KOPT-K1 (cell line): ENCODE data around the gene ZPBP.
A peak's percentile ranks its signal among the peaks of the same experiment; 100 is the strongest.
"Not testable (repeated sequence)": the region's sequence is repeated elsewhere in the genome, so short reads cannot be mapped to it uniquely, and the experiment has no call there.

Source experiments
- H3K27ac ChIP-seq: fragments of 200-600 bp; sonication (generic); 2 replicates; pipeline ENCODE4 v1.5.1; 2016; ENCODE audit warnings: antibody characterized with exemption, mild to moderate bottlenecking, low read depth, low read length; ENCODE audit not compliant: poor library complexity, severe bottlenecking
- H3K36me3 ChIP-seq: fragments of 200-600 bp; sonication (generic); 2 replicates; pipeline ENCODE4 v1.5.1; 2017; ENCODE audit warnings: antibody characterized with exemption, mild to moderate bottlenecking, low read length, moderate library complexity; ENCODE audit not compliant: insufficient read depth
- H3K9me3 ChIP-seq: fragments of 200-600 bp; sonication (generic); 2 replicates; pipeline ENCODE4 v1.5.1; 2017; ENCODE audit warnings: antibody characterized with exemption, low read length, mild to moderate bottlenecking; ENCODE audit not compliant: insufficient read depth, poor library complexity, severe bottlenecking

Gene ZPBP

GRCh38 chr7:50069613-50070012 lies 23.4 kb downstream of the ZPBP start:
- Histone ChIP-seq H3K27ac (peak overlapping the region; percentile 73), H3K36me3 (no peaks in the 10 kb centered on the region), H3K9me3 (peaks cover 30% of the 10 kb centered on the region)

DNA sequence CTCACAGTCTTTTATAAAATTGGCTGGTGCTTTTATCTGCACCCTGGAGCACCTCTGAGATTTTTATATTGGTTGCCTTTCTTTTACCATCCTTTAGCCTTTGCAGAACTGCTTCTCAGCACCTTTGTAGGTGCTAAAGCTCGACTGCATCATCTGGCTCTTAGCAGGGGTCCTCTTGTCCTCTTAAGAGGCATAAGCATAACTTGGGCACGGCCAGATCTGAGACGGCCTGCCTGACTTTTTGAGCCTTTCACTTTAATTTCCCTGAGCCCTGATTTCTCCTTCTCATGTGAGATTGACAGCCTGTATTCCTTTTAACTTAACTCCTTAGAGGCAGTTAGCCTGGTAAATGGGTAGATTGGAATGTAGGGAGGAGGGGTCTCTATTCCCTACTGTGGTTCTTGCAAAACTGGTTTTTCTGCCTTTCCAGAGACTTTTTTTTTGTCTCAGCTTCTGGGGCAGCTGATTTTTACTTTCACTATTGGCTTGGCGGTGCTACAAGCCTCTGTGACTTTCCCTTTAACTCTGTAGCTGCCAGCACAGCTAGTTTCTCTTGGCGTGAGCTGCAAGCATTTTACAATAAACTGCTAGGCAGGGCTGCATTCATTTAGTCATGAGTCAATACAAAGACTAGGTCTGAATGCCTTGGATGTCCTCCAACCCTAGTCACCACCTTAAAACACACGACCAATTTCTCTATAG lies 24.0 kb downstream of the ZPBP start:
- Histone ChIP-seq H3K9me3 (peaks cover 36% of the 10 kb centered on the region), H3K27ac (peak overlapping the region; percentile 73), H3K36me3 (no peaks in the 10 kb centered on the region)

DNA sequence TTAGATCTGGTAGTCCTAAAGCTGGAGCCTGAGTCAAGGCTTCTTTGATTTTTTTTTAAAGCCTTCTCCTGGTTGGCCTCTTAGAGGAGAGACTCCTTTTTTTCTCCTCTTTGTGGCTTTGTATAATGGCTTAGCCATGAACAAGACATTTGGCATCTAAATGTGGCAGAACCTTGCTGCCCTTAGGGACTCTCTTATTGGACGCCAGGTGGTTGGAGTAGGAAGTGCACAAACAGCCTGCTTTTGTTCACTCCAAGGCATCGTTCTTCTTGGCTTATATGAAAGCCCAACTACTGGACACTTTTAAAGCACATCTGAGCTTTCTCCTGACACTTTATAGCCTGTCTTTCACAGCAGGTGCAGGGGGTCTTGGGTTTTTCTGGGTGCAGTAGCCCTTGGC lies 25.0 kb downstream of the ZPBP start:
- peak overlapping the region; percentile 73 for H3K27ac ChIP-seq
- H3K36me3 ChIP-seq = no peaks in the 10 kb centered on the region
- H3K9me3 ChIP-seq = peaks cover 38% of the 10 kb centered on the region

- Histone ChIP-seq H3K36me3 (no peaks in the 10 kb centered on the region), H3K9me3 (peaks cover 15% of the 10 kb centered on the region), H3K27ac (no peak overlapping the region)
Measured at GRCh38 chr7:50062951-50063350, 30.1 kb downstream of the ZPBP start.

DNA sequence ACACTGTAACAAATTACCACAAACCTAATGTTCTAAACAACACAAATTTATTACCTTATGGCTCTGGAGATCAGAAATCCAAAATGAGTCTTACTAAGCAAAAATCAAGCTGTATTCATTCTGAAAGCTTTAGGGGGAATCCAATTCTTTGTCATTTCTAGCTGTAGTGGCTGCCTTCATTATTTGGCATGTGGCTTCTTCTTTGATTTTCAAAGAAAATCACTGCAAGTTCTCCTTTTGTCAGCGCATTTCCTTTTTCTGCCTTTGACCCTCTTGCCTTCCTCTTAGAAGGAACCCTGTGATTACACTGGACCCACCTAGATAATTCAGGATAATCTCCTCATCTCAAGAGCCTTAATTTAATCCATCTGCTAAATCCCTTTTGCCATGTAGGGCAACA lies 36.9 kb downstream of the ZPBP start:
- Histone ChIP-seq H3K27ac (no peak overlapping the region), H3K36me3 (no peaks in the 10 kb centered on the region), H3K9me3 (no peaks in the 10 kb centered on the region)

- no peaks in the 10 kb centered on the region for H3K9me3 ChIP-seq
- no peak overlapping the region for H3K27ac ChIP-seq
- no peaks in the 10 kb centered on the region for H3K36me3 ChIP-seq
Measured at GRCh38 chr7:50047716-50048115, 45.3 kb downstream of the ZPBP start.

- not testable (repeated sequence) for H3K36me3 ChIP-seq, H3K27ac ChIP-seq, H3K9me3 ChIP-seq
Measured at GRCh38 chr7:50041165-50041564, 51.9 kb downstream of the ZPBP start.

DNA sequence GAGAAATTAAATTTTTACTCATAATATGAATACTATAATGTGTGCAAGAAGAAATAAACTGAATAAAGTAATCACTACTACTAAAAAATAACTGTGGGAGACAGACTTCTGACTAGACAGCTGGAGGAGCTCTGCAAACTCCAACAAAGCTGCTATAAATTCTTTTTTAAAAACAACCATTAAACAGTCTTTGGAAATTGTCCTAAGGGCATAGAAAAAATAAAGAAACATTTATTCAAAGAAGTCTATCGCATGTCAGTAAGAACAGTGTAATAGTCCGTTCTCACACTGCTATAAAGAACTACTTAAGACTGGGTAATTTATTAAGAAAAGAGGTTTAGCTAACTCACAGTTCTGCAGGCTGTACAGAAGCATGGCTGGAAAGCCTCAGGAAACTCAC lies 56.0 kb downstream of the ZPBP start:
- H3K27ac ChIP-seq = no peak overlapping the region
- H3K9me3 ChIP-seq = no peaks in the 10 kb centered on the region
- H3K36me3 ChIP-seq = no peaks in the 10 kb centered on the region

GRCh38 chr7:50022991-50023390 lies 70.1 kb downstream of the ZPBP start:
- no peaks in the 10 kb centered on the region for H3K9me3 ChIP-seq
- H3K27ac ChIP-seq = no peak overlapping the region
- H3K36me3 ChIP-seq = no peaks in the 10 kb centered on the region

GRCh38 chr7:50022451-50022850 lies 70.6 kb downstream of the ZPBP start:
- Histone ChIP-seq H3K36me3 (no peaks in the 10 kb centered on the region), H3K27ac (no peak overlapping the region), H3K9me3 (no peaks in the 10 kb centered on the region)

DNA sequence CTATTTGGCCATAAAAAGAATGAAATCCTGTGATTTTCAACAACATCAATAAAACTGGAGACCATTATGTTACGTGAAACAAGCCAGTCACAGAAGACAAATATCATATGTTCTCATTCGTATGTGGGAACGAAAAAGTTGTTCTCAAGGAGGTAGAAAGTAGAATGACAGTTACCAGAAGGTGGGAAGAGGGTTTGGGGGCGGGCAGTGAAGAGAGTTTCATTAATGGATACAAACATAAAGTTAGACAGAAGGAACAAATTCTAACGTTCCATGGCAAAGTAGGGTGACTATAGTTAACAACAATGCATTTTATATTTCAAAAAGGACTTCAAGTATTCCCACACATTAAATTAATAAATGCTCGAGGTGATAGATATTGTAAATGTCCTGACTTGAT lies 97.4 kb downstream of the ZPBP start:
- H3K27ac ChIP-seq = no peak overlapping the region
- H3K36me3 ChIP-seq = no peaks in the 10 kb centered on the region
- H3K9me3 ChIP-seq = no peaks in the 10 kb centered on the region

DNA sequence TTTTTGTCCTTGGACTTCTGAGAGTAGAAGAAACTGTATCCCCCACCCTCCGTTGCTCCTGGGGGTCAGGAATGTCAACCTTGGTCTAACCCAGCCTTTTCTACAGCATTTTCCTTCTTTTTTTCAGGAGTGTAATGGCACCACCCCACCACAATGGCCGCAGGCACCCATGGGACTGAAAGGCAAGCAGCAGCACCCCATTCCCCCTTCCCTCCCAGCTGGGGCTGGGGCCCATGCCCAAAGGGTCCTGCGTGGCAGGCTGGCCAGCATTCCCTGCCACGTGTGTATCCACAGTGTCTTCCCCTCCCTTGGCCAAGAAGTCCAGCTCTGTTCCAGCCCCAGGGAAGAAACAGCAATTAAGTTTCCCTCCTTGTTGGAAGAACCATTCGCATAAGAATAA lies 106.9 kb downstream of the ZPBP start:
- Histone ChIP-seq H3K9me3 (peaks cover 19% of the 10 kb centered on the region), H3K36me3 (no peaks in the 10 kb centered on the region), H3K27ac (no peak overlapping the region)

DNA sequence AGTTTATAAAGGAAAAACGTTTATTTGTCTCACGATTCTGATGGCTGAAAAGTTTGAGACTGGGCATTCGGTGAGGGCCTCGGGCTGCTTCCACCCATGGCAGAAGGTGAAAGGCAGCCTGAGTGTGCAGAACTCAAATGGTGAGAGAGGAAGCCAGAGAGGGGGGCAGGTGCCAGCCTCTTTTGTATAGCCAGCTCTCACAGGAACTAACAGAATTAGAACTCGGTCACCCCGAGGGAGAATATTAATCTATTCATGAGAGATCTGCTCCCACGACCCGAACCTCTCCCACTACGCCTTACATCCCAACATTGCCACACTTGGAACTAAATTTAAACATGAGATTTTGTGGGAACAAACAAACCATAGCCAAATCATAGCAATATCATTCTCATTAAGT lies 112.6 kb downstream of the ZPBP start:
- Histone ChIP-seq H3K27ac (no peak overlapping the region), H3K36me3 (no peaks in the 10 kb centered on the region), H3K9me3 (no peaks in the 10 kb centered on the region)

GRCh38 chr7:49976238-49976637 lies 116.8 kb downstream of the ZPBP start:
- no peaks in the 10 kb centered on the region for H3K9me3 ChIP-seq
- no peak overlapping the region for H3K27ac ChIP-seq

GRCh38 chr7:49974035-49974434 lies 119.0 kb downstream of the ZPBP start:
- no peak overlapping the region for H3K27ac ChIP-seq
- no peaks in the 10 kb centered on the region for H3K36me3 ChIP-seq
- no peaks in the 10 kb centered on the region for H3K9me3 ChIP-seq

More at GRCh38 chr7:49976238-49976637, 116.8 kb downstream of the ZPBP start:
- H3K36me3 ChIP-seq = no peaks in the 10 kb centered on the region

DNA sequence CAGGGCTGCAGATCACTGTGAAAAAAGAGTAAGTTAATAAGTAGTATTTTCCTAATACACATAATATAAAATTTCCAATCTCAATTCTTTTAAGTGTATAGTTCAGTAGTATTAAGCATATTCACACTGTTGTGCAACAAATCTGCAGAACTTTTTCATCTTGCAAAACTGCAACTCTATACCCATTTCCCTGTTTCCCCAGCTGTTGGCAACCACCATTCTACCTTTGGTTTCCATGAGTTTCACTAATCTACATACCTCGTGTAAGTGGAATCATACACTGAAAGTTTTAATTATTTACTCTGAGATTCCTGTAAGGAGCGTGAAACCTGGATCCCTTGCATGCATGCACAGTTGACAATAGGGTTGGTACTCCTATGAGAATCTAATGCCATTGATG lies 155.4 kb downstream of the ZPBP start:
- H3K27ac ChIP-seq = no peak overlapping the region
- peaks cover 3% of the 10 kb centered on the region for H3K9me3 ChIP-seq

More for the DNA sequence above, 155.4 kb downstream of the ZPBP start:
- no peaks in the 10 kb centered on the region for H3K36me3 ChIP-seq
